SHP77 treated with DMSO at 0.1 percent for 48 hours (cell line): ENCODE results near the gene PCAT6.
"Not testable (repeated sequence)": the region's sequence is repeated elsewhere in the genome, so short reads cannot be mapped to it uniquely, and the experiment has no call there.

ENCODE experiments used
- DNase-seq: peaks from one replicate; lab custom pipeline; 2025; lab: John Stamatoyannopoulos, UW

The PCAT6 gene

GRCh38 chr1:202810615-202811295, at the start of gene PCAT6:
PCAT6 (plus strand) TSS chr1:202810954.
- peak; percentile 95 for DNase-seq

DNA sequence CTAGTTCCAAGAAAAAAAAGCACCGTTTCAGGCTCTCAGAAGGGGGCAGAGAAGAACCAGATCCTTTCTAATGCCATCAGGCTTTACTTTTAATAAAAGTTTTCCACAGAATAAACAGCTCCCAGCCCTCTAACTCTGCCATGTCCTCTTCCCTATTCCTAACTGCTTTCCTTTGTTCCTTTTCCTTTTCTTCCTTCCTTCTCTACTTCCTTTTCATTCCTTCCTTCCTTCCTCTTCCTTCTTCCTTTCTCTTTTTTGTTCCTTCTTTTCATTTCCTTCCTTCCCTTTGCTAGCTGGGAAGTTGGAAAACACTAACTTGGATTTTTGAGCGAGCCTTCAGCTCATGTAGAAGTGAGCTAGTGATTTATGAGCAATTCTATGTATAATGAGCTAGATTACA, 48.7 kb upstream of the PCAT6 start:
- no peak for DNase-seq

DNA sequence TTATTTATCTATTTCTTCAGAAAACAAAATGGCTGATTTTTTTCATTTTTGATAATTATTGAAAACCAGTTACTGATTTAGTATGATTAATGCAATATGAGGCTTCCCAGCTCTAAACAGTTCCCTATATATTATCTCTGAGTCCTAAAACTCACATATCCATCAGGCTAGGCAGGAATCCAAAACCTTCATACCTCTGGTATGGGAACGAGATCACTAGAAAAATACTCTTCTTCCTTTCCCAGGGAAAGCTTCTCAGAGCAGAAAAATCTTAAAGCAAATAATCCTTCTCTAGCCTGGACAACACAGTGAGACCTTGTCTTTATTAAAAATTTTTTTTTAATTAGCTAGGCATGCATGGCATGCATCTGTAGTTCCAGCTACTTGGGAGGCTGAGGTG, 45.0 kb upstream of the PCAT6 start:
- DNase-seq: no peak

- DNase-seq: no peak
Observed at GRCh38 chr1:202770135-202770534, 40.6 kb upstream of the PCAT6 start.

GRCh38 chr1:202781180-202781579, 29.6 kb upstream of the PCAT6 start:
- no peak for DNase-seq

DNA sequence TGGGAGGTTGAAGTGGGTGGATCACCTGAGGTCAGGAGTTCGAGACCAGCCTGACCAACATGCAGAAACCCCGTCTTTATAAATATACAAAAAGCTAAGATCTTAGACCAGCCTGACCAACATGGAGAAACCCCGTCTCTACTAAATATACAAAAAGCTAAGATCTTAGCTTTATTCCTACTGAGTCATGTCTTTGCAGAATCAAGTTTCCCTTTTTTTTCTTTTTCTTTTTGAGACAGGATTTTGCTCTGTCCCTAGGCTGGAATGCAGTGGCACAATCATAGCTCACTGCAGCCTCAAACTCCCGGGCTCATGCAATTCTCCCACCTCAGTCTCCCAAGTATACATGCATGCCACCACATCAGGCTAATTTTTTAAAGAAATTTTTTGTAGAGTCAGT, 23.9 kb upstream of the PCAT6 start:
- no peak for DNase-seq

- no peak for DNase-seq
Observed at GRCh38 chr1:202788800-202789199, 22.0 kb upstream of the PCAT6 start.

DNA sequence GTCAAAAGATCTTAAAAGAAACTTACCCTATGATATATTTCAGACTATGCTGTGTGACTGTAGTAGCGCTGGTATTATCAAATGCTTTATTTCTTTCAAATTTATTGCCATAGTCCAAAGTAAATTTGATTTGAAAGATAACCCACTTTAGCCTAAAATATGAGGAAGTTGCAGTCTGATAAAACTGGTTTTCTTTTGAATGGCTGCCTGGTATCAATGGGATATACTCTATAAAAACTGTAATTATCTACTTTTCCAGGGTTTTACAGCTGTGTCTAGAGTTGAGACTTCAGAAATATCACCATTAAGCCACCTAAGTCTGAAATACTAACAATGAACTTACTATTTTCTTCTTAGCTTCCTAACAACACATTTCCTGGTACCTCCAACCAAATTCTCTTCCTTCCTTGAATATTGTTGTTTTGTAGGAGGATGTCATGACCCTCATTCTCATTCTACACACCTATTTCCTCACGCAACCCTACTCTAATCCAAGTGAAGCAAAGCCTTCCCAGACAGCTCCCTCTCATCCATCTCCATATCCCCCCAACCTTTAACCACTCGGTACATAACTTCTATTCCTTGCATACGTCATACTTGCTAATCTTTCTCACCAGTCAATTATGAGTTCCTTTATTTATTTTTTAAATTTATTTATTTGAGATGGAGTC, 19.5 kb upstream of the PCAT6 start:
- DNase-seq: no peak

DNA sequence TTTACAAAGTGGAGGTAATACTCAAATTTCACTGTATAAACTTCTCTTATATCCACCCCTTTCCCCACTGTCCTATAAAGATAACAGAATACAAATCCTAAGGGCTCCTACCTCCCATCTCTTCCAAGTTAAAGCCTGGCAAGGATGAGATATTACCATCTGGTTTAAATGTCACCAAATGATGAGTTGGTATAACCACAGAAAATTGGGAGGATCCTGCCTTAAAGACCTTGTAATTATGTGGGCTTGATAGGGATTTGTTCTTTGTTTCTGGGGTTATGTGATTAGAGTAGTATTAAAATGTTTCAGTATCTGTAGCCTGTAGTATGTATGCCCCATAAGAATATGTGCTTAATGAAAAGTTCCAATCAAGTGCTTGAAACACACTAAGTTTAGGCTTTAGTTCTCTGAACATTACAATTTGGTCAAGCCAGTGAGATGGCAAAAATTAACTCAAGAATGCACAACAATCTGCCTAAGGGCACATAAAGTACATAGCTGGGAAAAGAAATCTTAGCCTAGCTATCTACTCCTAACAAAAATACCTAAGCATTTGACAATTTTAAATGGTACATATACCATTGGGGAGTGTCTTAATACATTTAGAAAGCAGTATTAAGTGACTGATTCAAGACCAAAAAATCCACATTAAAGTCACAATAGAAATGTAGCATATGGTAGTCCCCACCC, 16.6 kb upstream of the PCAT6 start:
- DNase-seq: no peak

GRCh38 chr1:202794931-202795330, 15.8 kb upstream of the PCAT6 start:
- DNase-seq: not testable (repeated sequence)

- DNase-seq: no peak
Observed at GRCh38 chr1:202796670-202797069, 14.1 kb upstream of the PCAT6 start.

DNA sequence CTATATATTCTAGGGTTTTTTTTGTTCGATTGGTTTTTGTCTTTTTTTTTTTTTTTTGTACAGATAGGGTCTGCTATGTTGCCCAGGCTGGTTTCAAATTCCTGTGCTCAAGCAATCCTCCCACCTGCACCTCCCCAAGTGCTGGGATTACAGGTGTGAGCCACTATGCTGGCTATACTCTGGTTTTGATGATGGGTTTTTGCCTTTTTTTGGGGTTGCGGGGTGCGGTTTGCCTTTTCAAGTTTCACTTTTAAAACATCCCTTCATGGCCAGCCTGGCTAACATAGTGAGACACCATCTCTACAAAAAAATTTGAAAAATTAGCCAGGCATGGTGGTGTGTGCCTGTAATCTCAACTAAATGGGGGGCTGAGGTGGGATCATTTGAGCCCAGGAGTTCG, 12.5 kb upstream of the PCAT6 start:
- no peak for DNase-seq

DNA sequence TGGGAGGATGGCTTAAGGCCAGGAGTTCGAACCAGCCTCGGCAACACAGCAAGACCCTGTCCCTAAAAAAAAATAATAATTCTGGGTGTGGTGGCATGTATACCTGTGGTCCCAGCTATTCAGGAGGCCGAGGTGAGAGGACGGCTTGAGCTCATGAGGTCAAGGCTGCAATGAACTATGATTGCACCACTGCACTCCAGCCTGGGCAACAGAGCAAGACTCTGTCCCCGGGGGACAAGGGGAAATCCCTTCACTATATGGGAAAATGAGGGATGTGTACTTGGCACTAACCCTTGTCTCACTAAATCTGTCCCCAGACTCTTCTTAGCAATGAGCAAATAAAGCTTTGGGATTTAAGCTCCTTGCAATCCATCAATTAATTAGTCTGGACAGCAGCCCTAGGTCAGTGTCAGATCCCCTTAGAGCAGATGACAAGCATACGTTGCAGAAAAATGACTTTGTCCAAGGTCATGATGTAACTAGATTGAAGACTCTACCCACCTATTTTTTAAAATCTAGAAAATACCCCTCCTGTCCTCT, 11.9 kb upstream of the PCAT6 start:
- no peak for DNase-seq

DNA sequence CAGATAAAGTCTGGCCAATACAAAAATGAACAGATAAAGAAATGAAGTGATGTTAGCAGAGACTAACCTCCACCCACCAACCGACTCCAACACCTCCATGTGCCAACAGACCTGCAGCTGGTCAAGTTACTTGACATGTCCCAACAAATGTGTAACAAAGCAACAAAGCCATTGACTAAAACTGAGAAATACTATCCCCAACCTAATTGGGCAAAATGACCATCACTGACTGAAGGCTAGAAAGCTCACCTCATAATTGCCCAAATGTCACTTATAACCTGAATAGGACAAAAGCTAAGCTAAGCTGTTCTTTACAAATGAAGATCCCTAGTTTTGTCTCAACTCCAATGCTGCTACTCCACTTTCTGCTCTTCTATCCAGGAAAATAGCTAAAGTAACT, 10.0 kb upstream of the PCAT6 start:
- no peak for DNase-seq

DNA sequence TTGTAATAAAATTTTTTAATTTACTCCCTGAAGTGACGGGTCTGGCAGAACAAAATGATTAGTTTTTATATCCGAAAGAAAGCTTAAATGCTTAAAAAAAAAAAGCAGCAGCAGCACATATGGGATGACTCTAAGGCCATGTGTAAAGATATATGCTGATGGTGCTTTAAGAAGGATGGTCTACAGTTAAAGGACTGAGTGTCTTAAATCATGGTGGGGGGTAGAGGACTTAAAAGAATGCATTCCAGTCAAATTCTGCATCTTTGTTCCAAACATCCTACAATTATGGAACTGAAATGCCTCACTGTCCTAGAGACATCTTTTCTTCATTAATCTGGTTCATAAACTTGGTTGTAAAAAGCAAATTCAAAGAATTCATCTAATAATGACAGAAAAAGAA, 9.6 kb upstream of the PCAT6 start:
- DNase-seq: no peak

DNA sequence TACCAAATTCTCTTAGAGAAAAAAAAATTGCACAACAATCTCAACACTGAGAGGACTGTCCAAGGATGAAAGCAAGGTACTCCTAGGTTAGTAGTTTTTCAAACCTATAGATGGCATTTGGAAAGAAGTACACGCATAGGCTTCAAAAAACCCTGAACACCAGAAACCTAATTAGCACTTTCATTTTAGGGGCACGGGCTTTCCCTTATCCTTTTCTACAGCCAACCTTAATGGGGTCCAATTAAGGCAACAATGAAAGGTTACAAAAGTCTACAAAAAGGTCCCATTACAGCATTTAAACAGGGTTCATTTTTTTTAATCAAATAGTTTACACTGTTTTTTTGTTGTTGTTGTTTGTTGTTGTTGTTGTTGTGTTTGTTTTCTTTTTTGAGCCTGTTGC, 8.7 kb upstream of the PCAT6 start:
- no peak for DNase-seq

GRCh38 chr1:202802998-202803932, 7.5 kb upstream of the PCAT6 start:
- DNase-seq: no peak

DNA sequence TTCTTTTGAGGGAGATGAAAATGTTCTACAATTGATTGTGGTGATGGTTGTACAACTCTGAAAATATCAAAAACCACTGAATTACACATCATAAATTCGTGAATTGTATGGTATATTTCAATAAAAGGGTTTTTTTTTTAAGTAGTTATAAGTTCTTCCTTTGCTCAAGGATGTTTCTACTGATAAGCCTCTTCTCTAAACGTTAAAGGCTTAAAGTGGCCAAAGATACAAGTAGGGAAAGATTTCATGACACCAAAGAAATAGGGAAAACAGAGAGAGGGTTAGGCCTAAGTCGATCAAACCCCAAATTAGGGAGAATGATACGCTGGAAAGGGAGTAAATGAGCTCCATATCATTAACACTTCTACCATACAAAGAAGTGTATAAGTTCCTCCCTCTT, 6.6 kb upstream of the PCAT6 start:
- no peak for DNase-seq

GRCh38 chr1:202805886-202806844, 4.6 kb upstream of the PCAT6 start:
- no peak for DNase-seq

DNA sequence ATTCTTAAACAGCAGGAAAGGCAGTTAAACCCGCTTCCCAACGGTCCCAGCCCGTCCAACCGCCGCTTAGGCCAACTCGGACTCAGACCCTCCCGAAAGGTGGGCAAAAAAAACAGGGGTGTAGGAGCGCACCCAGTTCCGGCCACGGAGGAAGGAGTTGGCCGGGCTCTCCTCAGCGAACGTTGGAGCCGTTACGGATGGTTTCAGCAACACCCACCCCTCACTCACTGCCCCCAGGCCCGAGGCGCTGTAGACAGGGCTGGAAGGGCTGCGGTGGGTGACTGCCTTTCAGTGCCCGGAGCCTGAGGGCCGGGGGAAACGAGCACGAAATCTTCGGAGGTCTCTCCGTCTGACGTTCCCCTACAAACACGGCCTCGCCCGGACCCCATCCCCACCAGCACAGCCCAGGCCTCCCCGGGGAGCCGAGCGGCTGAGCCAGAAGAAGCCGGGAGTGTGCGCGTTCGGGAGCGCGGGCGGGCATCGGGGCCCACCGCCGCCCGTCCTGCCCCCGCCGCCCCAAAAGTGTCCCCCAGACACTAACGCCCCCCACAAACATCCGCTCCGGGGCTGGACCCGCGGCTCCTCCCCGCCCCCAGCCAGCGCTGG, 3.8 kb upstream of the PCAT6 start:
- no peak for DNase-seq
